Fibroblast of upper back skin (primary cell): ENCODE measurements around the gene PRXL2A.

ENCODE experiments used
- DNase-seq: peaks from one replicate; pipeline ENCODE4 v3.0.0-alpha.2; 2013

The PRXL2A gene

GRCh38 chr10:80447436-80448190 lies 39.3 kb downstream of the PRXL2A start:
- no peak for DNase-seq

GRCh38 chr10:80448209-80448942 lies 40.0 kb downstream of the PRXL2A start:
- no peak for DNase-seq

- DNase-seq: no peak
These were observed 41.2 kb downstream of the PRXL2A start for GRCh38 chr10:80449520-80449919.

GRCh38 chr10:80451132-80451531 lies 42.8 kb downstream of the PRXL2A start:
- DNase-seq: no peak

GRCh38 chr10:80452069-80452468 lies 43.7 kb downstream of the PRXL2A start:
- no peak for DNase-seq

- DNase-seq: no peak
These were observed 44.3 kb downstream of the PRXL2A start for GRCh38 chr10:80452640-80453039.

- no peak for DNase-seq
These were observed 44.9 kb downstream of the PRXL2A start for GRCh38 chr10:80453056-80453841.

- peak; percentile 72 for DNase-seq
These were observed 45.6 kb downstream of the PRXL2A start, which contains the start of gene TSPAN14 for GRCh38 chr10:80453842-80454512. Gene TSPAN14 (plus strand): TSS chr10:80454310. CDS start chr10:80489234, 34,924 bp downstream.

GRCh38 chr10:80454513-80455460 lies 46.4 kb downstream of the PRXL2A start:
- no peak for DNase-seq

- no peak for DNase-seq
These were observed 47.4 kb downstream of the PRXL2A start for GRCh38 chr10:80455461-80456349.

GRCh38 chr10:80457554-80458262 lies 49.4 kb downstream of the PRXL2A start:
- no peak for DNase-seq

- no peak for DNase-seq
These were observed 49.9 kb downstream of the PRXL2A start for GRCh38 chr10:80458263-80458625.

- DNase-seq: no peak
These were observed 50.3 kb downstream of the PRXL2A start for GRCh38 chr10:80458638-80459037.

- peak; percentile 40 for DNase-seq
These were observed 50.9 kb downstream of the PRXL2A start for GRCh38 chr10:80459047-80459865.

- DNase-seq: peak; percentile 70
These were observed 52.3 kb downstream of the PRXL2A start for GRCh38 chr10:80460399-80461207.

- no peak for DNase-seq
These were observed 53.1 kb downstream of the PRXL2A start for GRCh38 chr10:80461208-80462183.
